Heart right ventricle (tissue), 16 donors: ENCODE measurements around the gene COQ8B. TPM values are rescaled to one million over a fixed set of nuclear protein-coding genes. Genes with fewer than 3 reads are reported as not detected.

ENCODE experiments used
- ATAC-seq, 8 donors: fragments of 200-7000 bp; cut with Tn5 transposase; one replicate each; pipeline ENCODE4 v1.9.1; 2020; ENCODE audit warnings: mild to moderate bottlenecking in 8 of 8, moderate library complexity in 8 of 8, moderate number of reproducible peaks in 1 of 8
- DNase-seq, 2 donors: peaks; one replicate each; pipeline ENCODE4 v3.0.0-alpha.2; 2020
- H3K27ac ChIP-seq, 10 donors: fragments of 200-600 bp; sonication (generic) in 2 of 10; one replicate each; pipeline versions ENCODE4 v1.5.0 to v1.8.0; 2020 to 2022; ENCODE audit warnings: mild to moderate bottlenecking in 3 of 10
- H3K27me3 ChIP-seq, 7 donors: fragments of 200-600 bp; one replicate each; pipeline ENCODE4 v1.8.0; 2021 to 2022; ENCODE audit warnings: mild to moderate bottlenecking in 2 of 7
- H3K36me3 ChIP-seq, 9 donors: fragments of 200-600 bp; sonication (generic) in 1 of 9; one replicate each; pipeline versions ENCODE4 v1.5.0 to v1.8.0; 2020 to 2022; ENCODE audit warnings: mild to moderate bottlenecking in 2 of 9
- H3K4me1 ChIP-seq, 9 donors: fragments of 200-600 bp; sonication (generic) in 1 of 9; one replicate each; pipeline versions ENCODE4 v1.5.0 to v1.8.0; 2020 to 2022; ENCODE audit warnings: mild to moderate bottlenecking in 4 of 9
- H3K4me3 ChIP-seq, 10 donors: fragments of 200-600 bp; sonication (generic) in 2 of 10; one replicate each; pipeline versions ENCODE4 v1.5.0 to v1.8.0; 2020 to 2022; ENCODE audit warnings: mild to moderate bottlenecking in 7 of 10, moderate library complexity in 2 of 10
- H3K9me3 ChIP-seq, 11 donors: fragments of 200-600 bp in 10 of 11; sonication (generic) in 2 of 11; one replicate each; pipeline versions ENCODE4 v1.5.0 to v1.8.0; 2013 to 2022; ENCODE audit warnings: mild to moderate bottlenecking in 2 of 11, control low read depth in 1 of 11, moderate library complexity in 1 of 11
- WGBS, 2 donors: extraction: QIAGEN DNeasy Blood & Tissue Kit; methylation state at CpG; one replicate each; pipeline ENCODE4 v1.1.7; 2013; ENCODE audit warnings: inconsistent platforms in 1 of 2; 5-methylcytosine and 5-hydroxymethylcytosine counted together
- intact Hi-C, 10 donors: fragments of 100-400 bp; cut with DNase I; formaldehyde crosslinking; loops; one replicate each; pipeline versions ENCODE4 v1.11.1 to v1.14.2; 2022
- polyA plus RNA-seq, 2 donors: library from polyadenylated mRNA; stranded (reverse); fragments of 200-250 nt; gene quantifications; one replicate each; pipeline ENCODE4 v1.2.3, GENCODE V29; 2013
- total RNA-seq, 10 donors: library from RNA; stranded (reverse); fragmentation: NEBNext Ultra II Directional in 3 of 10; extraction: Animal tissue kit (Norgen Biotek cat#: 25700) in 3 of 10; gene quantifications; one replicate each; pipeline versions ENCODE4 v1.2.1 to v1.2.4, GENCODE V29; 2021 to 2023
- TF ChIP-seq, protein P1 (sequence below), 9 donors: fragments of 200-600 bp; sonication (generic) in 2 of 9; IDR thresholded peaks; one replicate each; pipeline versions ENCODE4 v1.5.0 to v1.8.0; 2021 to 2022; ENCODE audit warnings: antibody characterized with exemption in 9 of 9, mild to moderate bottlenecking in 5 of 9, moderate library complexity in 1 of 9
- donor health status: Arrhythmogenic right ventricular cardiomyopathy.
- donor health status: ischemic (EF 13 %, LVEDD 7.1; RV severe dilation, severe dysfunction).
- donor health status: healthy with polysubstance abuse.
- donor health status: DM: no; HTN: yes; CAD: no.
- donor health status: DM: no; HTN: no; CAD: no.
- donor health status: ischemic (EF 25% LVEDD 6.9; RV normal size, moderate dysfunction).
- donor health status: ischemic (EF 25% LVEDD 5.7; RV mildly dilated, moderate dysfunction).
- donor health status: healthy.
- donor health status: DM: yes; HTN: yes; CAD: no.
- donor health status: Ischemic cardiomyopathy.
- donor health status: ischemic (EF 35%, LVEDD 5.7; RV mildly dilated, moderate dysfunction).
- donor health status: nonischemic (EF 11% LVEDD 7.7; RV severe dilation, severe dysfunction).
- donor health status: DM: yes; HTN: yes; CAD: no.
- donor health status: PGD.
- donor health status: ischemic (EF 29% LVEDD 5.4; RV normal size, mild dysfunction).
- donor health status: nonischemic (EF 23%, LVEDD 6.1; RV moderate dilation, normal function).

The COQ8B gene
- total and polyA plus RNA-seq, 12 donors, result 17.9 to 34.4 (median 27.5) TPM

DNA sequence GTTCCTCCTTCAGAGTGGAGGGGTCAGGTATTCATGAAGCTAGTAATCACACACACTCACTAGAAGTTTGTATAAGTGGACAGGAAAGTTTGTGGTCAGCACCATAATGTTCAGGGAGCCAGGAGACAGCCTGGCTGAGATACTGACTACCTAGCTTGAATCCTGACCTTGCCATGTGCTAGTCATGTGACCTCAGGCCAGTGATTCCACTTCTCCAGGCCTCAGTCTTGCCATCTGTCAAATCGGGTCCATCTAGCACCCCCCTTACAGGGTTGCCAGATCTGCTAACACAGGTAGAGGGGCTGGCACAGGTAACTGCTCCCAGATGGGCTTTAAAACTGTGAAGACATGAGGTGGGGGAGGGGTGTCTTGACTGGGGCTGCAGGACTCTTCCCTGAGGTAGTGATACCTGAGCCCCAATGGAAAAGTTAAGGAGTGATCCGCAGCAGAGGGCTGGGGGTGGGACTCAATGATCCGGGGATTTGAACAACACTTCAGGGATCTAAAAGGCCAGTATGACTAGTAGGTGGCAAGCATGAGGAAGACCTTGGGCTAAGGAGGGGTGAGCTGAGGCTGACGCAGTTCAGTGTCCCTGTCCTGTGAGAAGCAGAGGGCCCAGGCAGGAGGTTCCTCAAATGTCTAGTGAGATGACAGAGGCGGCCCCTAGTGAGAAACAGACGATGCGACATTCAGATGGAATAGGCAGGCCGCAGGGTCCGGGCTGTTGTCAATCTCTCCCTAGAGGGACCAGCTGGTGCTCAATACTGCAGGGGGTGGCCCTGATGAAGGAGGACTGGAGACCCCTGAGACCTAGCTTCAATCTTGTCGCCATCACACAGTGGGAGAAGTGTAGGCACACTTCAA, 25.1 kb upstream of the COQ8B start:
- Histone ChIP-seq H3K27me3 (no peaks in the 10 kb centered on the region), H3K4me1 (peaks cover 0 to 36% (median 12%) of the 10 kb centered on the region in 9 donors), H3K9me3 (no peaks in the 10 kb centered on the region), H3K36me3 (peaks cover 0 to 53% (median 9%) of the 10 kb centered on the region in 9 donors), H3K27ac (peak overlapping the region in 9 of 10 donors; percentile 28 to 80 (median 44)), H3K4me3 (no peak overlapping the region)
- intact Hi-C loops, result loop anchor here in 1 of 10 donors (5.0 kb wide), 1 partner anchor 69 kb away; no protein-coding TSS in a partner anchor
- 78 to 79% methylated on average over 10 of the region's 10 CpGs for WGBS, 2 donors
- ATAC-seq (no peak), DNase-seq (no peak)
- TF ChIP-seq, protein P1, sequence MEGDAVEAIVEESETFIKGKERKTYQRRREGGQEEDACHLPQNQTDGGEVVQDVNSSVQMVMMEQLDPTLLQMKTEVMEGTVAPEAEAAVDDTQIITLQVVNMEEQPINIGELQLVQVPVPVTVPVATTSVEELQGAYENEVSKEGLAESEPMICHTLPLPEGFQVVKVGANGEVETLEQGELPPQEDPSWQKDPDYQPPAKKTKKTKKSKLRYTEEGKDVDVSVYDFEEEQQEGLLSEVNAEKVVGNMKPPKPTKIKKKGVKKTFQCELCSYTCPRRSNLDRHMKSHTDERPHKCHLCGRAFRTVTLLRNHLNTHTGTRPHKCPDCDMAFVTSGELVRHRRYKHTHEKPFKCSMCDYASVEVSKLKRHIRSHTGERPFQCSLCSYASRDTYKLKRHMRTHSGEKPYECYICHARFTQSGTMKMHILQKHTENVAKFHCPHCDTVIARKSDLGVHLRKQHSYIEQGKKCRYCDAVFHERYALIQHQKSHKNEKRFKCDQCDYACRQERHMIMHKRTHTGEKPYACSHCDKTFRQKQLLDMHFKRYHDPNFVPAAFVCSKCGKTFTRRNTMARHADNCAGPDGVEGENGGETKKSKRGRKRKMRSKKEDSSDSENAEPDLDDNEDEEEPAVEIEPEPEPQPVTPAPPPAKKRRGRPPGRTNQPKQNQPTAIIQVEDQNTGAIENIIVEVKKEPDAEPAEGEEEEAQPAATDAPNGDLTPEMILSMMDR (IDR thresholded peaks at IDR 0.05), result no peak

DNA sequence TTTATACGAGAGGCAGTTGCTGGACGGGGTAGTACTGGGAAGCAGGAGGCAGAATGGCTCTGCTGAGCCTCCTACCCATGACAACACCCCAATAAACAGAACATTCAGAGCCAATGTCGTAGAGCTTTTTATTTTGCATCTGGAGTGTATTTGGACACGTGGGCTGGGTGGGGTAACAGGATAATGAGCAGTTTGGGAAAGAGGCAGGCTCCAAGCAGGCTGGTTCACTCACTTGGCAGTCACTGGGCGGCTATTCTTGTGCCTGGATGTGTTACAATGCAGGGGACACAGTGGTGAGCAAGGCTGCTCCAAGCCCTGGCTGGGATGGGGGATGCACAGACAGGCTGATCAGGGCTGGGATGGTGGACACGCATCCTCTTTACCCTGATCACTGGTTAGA, 24.1 kb upstream of the COQ8B start:
- H3K27me3 ChIP-seq, result no peaks in the 10 kb centered on the region
- peak overlapping the region; percentile 28 to 80 (median 70) for H3K27ac ChIP-seq
- ATAC-seq (peak; percentile 59 to 87 (median 79)), DNase-seq (peak in 1 of 2 donors; percentile 65)
- intact Hi-C loops, result loop anchor here in 1 of 10 donors (5.0 kb wide), 1 partner anchor 68 kb away; no protein-coding TSS in a partner anchor
- H3K4me3 ChIP-seq, result no peak overlapping the region
- H3K36me3 ChIP-seq, result peaks cover 0 to 63% (median 18%) of the 10 kb centered on the region in 9 donors
- 45 to 57% methylated on average over 6 of the region's 6 CpGs for WGBS, 2 donors
- H3K9me3 ChIP-seq, result no peaks in the 10 kb centered on the region
- TF ChIP-seq, protein P1 (IDR thresholded peaks at IDR 0.05), result no peak
- H3K4me1 ChIP-seq, result peaks cover 0 to 33% (median 12%) of the 10 kb centered on the region in 9 donors

DNA sequence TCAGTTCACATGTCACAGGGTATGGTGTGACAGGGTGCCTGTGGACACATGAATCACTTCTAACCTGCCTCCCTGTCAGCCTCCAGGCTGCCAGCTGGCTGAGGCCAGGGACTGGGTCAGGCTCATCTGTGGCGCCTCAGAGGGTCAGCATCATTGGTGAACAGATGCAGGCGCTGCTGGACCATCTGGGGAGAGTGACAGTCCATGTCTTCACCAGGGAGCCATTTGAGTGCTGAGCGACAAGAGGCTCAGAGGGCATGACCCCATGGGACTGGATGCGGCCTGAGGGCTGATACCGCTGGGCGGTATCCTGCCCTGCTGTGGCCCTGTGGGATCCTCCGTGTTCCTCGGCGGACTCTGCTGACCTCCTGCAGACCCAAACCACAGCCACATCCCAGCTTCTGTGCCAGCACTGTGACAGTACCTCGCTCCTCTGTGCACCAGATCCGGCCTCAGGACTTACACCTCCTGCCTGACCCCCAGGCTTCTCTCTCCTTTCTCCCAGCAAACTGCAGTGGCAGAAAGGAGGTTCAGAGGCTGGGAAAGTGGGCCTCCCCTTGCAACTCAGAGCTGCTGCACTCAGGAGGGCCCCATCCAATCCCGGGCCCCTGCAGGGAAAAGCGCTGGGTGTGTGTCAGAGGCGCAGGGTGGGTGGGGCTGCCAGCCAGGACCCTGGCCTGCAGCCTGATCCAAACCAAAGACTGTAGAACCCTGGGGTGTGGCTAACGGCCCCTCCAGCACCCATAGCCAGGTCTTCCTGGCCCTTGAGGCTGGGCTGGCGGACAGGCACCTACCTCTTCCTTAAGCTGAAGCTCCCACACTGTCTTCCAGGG, 23.4 kb upstream of the COQ8B start:
- Histone ChIP-seq H3K36me3 (peaks cover 0 to 70% (median 21%) of the 10 kb centered on the region in 9 donors), H3K9me3 (no peaks in the 10 kb centered on the region), H3K27ac (peak overlapping the region; percentile 28 to 80 (median 70)), H3K4me3 (no peak overlapping the region), H3K27me3 (no peaks in the 10 kb centered on the region), H3K4me1 (peaks cover 0 to 29% (median 10%) of the 10 kb centered on the region in 9 donors)
- DNase-seq (no peak), ATAC-seq (peak in 6 of 8 donors; percentile 2 to 19 (median 10))
- intact Hi-C loops, result loop anchor here in 1 of 10 donors (5.0 kb wide), 1 partner anchor 68 kb away; no protein-coding TSS in a partner anchor
- WGBS, 2 donors, result 74 to 82% methylated on average over 16 of the region's 16 CpGs
- TF ChIP-seq, protein P1 (IDR thresholded peaks at IDR 0.05), result no peak
